Activated naive CD8-positive, alpha-beta T cell treated with anti-CD3 and anti-CD28 coated beads, Interleukin-2, amount 50 U/mL, for 24 hours (primary cell): ENCODE results near the gene TRIP12.
"Not testable (repeated sequence)": the region's sequence is repeated elsewhere in the genome, so short reads cannot be mapped to it uniquely, and the experiment has no call there.

Experiments
- ATAC-seq: fragments of 150-1000 bp; cut with Tn5 transposase; one replicate; pipeline ENCODE4 v1.10.0; 2021
- DNase-seq: peaks from one replicate; pipeline ENCODE4 v3.0.0; 2021
- H3K27ac Mint-ChIP-seq: one replicate; pipeline ENCODE4 v1.8.0; 2021; ENCODE audit warnings: mild to moderate bottlenecking, mixed read lengths
- H3K27me3 Mint-ChIP-seq: one replicate; pipeline ENCODE4 v1.8.0; 2021; ENCODE audit warnings: mixed read lengths
- H3K36me3 Mint-ChIP-seq: one replicate; pipeline ENCODE4 v1.8.0; 2021; ENCODE audit warnings: low read depth, mixed read lengths
- H3K4me1 Mint-ChIP-seq: one replicate; pipeline ENCODE4 v1.8.0; 2021; ENCODE audit warnings: mixed read lengths
- H3K4me3 Mint-ChIP-seq: one replicate; pipeline ENCODE4 v1.8.0; 2021; ENCODE audit warnings: mild to moderate bottlenecking, moderate library complexity, mixed read lengths
- H3K9me3 Mint-ChIP-seq: one replicate; pipeline ENCODE4 v1.8.0; 2021; ENCODE audit warnings: mixed read lengths

Gene TRIP12

DNA sequence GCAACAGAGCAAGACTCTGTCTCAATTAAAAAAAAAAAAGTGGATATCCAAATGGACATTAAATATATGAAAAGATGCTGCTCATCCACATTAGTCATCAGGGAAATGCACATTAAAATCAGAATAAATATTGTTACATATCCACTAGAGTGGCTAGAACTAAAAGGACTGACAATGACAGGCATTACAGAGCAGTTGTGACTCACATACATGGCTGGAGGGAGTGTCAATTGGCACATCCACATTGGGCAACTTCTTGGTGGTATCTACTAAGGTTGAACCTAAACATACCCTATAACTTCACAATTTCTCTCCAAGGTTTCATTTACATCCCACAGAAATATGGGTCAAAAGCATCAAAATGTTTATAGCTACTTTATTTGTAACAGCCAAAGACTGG is 193.4 kb downstream of the TRIP12 start:
- H3K27me3 Mint-ChIP-seq, result peaks cover 2% of the 10 kb centered on the region
- no peaks in the 10 kb centered on the region for H3K36me3 Mint-ChIP-seq
- DNase-seq, result no peak
- H3K9me3 Mint-ChIP-seq, result no peaks in the 10 kb centered on the region
- H3K4me3 Mint-ChIP-seq, result no peak overlapping the region
- no peak for ATAC-seq
- H3K4me1 Mint-ChIP-seq, result no peaks in the 10 kb centered on the region
- no peak overlapping the region for H3K27ac Mint-ChIP-seq

DNA sequence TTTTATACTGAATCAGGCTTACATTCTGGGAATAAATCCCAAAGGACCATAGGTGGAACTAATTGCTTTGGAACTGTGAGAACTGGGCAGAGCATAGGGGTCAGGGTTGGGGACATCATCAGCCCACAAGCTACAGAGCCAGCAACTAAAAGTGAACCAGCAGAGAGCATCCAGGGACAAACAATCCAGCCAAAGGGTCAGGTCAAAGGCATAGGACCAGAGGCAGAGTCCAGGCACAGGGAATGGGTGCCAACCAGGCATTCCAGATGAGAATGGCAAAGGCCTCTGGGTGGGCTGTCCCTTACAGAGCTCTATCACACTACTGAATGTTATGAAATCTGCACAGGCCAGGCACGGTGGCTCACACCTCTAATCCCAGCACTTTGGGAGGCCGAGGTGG is 195.2 kb downstream of the TRIP12 start:
- H3K4me1 Mint-ChIP-seq, result no peaks in the 10 kb centered on the region
- DNase-seq, result no peak
- no peak overlapping the region for H3K4me3 Mint-ChIP-seq
- no peaks in the 10 kb centered on the region for H3K9me3 Mint-ChIP-seq
- no peak for ATAC-seq
- H3K27ac Mint-ChIP-seq, result no peak overlapping the region
- H3K36me3 Mint-ChIP-seq, result no peaks in the 10 kb centered on the region
- peaks cover 2% of the 10 kb centered on the region for H3K27me3 Mint-ChIP-seq

GRCh38 chr2:229725716-229726574 is 195.9 kb downstream of the TRIP12 start:
- H3K4me1 Mint-ChIP-seq, result no peaks in the 10 kb centered on the region
- no peak for DNase-seq

DNA sequence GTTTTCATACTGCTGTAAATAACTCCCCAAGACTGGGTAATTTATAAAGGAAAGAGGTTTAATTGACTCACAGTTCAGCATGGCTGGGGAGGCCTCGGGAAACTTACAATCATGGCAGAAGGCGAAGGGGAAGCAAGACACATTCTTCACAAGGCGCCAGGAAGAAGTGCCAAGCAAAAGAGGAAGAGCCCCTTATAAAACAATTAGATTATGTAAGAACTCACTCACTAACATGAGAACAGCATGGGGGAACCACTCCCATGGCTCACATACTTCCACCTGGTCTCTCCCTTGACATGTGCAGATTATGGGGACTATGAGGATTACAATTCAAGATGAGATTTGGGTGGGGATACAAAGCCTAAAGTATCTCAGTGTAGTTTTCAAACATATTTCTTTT is 198.6 kb downstream of the TRIP12 start:
- ATAC-seq, H3K27me3 Mint-ChIP-seq, H3K4me1 Mint-ChIP-seq, H3K9me3 Mint-ChIP-seq, H3K36me3 Mint-ChIP-seq, H3K27ac Mint-ChIP-seq, H3K4me3 Mint-ChIP-seq, DNase-seq: not testable (repeated sequence)

More at GRCh38 chr2:229725716-229726574, 195.9 kb downstream of the TRIP12 start:
- ATAC-seq, result no peak
- H3K27ac Mint-ChIP-seq, result no peak overlapping the region
- H3K36me3 Mint-ChIP-seq, result no peaks in the 10 kb centered on the region
- H3K9me3 Mint-ChIP-seq, result no peaks in the 10 kb centered on the region
- no peak overlapping the region for H3K4me3 Mint-ChIP-seq
- peaks cover 2% of the 10 kb centered on the region for H3K27me3 Mint-ChIP-seq

- peaks cover 9% of the 10 kb centered on the region for H3K4me1 Mint-ChIP-seq
- DNase-seq (no peak), ATAC-seq (no peak)
- peaks cover 30% of the 10 kb centered on the region for H3K27me3 Mint-ChIP-seq
- H3K9me3 Mint-ChIP-seq, result no peaks in the 10 kb centered on the region
- H3K36me3 Mint-ChIP-seq, result no peaks in the 10 kb centered on the region
- no peak overlapping the region for H3K4me3 Mint-ChIP-seq
- no peak overlapping the region for H3K27ac Mint-ChIP-seq
Observed at GRCh38 chr2:229719926-229720647, 201.7 kb downstream of the TRIP12 start.

DNA sequence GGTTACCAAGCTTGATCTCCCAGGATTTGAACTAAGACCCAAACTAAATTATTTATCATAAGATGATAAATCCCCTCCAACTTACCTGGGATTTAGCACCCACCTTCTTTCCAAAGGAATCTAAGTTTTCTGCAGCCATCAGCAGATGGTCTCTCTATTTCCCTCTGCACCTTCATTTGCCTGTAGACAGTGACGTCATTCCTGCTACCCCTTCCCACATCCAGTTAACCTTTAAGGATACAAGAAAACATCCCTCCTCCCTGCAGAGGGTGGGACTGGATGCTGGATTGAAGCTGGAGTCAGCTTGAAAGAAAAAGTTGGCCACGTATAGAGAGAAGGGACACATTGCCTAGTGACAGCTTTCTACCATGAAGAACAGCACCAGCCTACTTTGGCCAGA is 203.8 kb downstream of the TRIP12 start:
- Mint-ChIP-seq H3K4me3 (no peak overlapping the region), H3K9me3 (no peaks in the 10 kb centered on the region), H3K27ac (no peak overlapping the region), H3K4me1 (peaks cover 13% of the 10 kb centered on the region), H3K27me3 (peaks cover 38% of the 10 kb centered on the region), H3K36me3 (no peaks in the 10 kb centered on the region)
- DNase-seq (no peak), ATAC-seq (no peak)

DNA sequence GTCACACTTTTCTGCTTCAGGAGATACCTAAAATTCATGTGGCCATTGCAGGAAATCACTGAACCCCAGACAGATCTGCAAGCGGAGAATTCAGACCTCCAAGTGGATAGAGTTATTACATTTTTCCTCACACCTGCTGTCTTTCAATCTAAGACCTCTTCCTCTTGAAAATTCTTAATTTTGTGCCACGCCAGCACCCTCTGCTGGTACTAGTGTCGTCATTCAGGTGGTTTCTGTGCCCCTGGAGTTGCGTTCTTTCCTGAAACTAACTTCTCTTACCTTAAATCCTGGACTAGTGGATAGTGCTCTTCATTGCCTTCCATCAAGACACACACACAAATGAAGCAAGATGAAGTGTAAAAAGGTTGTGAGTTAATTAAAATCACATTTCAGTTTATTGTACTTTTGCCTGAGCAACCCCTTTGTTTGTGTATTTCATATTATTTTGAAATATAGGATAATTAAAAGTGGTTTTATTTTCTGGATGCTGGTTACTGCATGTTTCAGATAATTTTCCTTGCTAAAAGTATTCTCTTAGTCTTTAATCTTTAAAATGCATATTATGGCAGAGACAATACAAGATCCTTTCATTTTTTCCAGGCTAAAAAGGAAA is 205.8 kb downstream of the TRIP12 start:
- Mint-ChIP-seq H3K9me3 (no peaks in the 10 kb centered on the region), H3K4me3 (peak overlapping the region; percentile 33), H3K27me3 (peaks cover 58% of the 10 kb centered on the region), H3K36me3 (no peaks in the 10 kb centered on the region), H3K4me1 (peaks cover 15% of the 10 kb centered on the region), H3K27ac (no peak overlapping the region)
- DNase-seq (peak; percentile 39), ATAC-seq (no peak)

DNA sequence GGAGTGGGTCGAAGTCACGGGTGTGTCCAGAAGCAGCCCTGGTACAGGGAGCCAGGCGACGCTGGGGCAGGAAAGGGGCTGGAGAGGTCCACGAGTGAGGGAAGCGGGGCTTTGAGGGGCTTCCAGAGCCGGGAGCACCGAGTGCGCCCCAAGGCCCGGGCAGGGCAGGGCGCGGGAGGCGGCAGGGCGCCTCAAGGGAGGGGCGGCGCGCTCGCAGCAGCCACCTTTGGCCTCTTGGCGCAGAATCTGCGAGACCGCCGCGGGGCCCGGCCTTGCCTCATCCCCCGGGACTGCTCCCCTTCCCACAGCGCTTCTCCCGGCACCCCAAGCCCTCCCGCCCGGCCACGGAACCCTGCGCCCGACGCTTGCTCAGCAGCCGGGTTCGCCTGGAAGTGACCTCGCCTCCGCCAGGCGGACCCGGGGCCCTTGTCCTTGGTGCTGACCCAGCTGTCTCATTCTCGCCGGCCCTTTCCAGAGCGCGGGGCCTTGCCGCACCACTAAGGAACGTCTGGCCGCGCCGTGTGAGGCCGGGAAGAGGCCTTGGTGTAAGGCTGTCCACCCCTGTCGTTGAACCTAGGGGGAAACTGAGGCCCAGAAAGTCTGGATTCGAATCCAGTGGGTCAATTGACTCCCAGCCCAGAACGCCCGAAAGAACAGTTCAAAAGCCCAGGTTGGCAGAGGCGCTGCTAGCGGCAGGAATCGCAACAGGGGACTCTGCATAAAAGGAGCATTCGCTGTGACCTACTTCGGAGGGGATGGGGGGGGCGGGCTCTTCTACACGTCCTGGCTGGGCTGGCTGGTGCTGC is 206.9 kb downstream of the TRIP12 start:
- peaks cover 15% of the 10 kb centered on the region for H3K4me1 Mint-ChIP-seq
- no peaks in the 10 kb centered on the region for H3K36me3 Mint-ChIP-seq
- DNase-seq (peak; percentile 46), ATAC-seq (peak; percentile 30)
- no peak overlapping the region for H3K4me3 Mint-ChIP-seq
- no peaks in the 10 kb centered on the region for H3K9me3 Mint-ChIP-seq
- peaks cover 65% of the 10 kb centered on the region for H3K27me3 Mint-ChIP-seq
- H3K27ac Mint-ChIP-seq, result no peak overlapping the region

- ATAC-seq (peak; percentile 63), DNase-seq (peak; percentile 59)
- Mint-ChIP-seq H3K9me3 (no peaks in the 10 kb centered on the region), H3K36me3 (no peaks in the 10 kb centered on the region), H3K4me1 (peaks cover 15% of the 10 kb centered on the region), H3K4me3 (peak within 1 kb of the TSS; percentile 40), H3K27me3 (peaks cover 70% of the 10 kb centered on the region), H3K27ac (no peak within 1 kb of the TSS)
Observed at GRCh38 chr2:229714080-229714735, 207.6 kb downstream of the TRIP12 start, which contains the start of gene DNER. Gene DNER, minus strand, starts transcription at chr2:229714555. Its CDS starts 132 bp downstream, at chr2:229714423.
